SH-SY5Y (cell line): ENCODE results near the gene LDB3.

ENCODE experiments used
- GATA2 ChIP-seq: IDR thresholded peaks from 2 replicates; pipeline ENCODE4 v1.6.1; 2011; ENCODE audit warnings: mild to moderate bottlenecking, low read depth, low read length
- GATA3 ChIP-seq: IDR thresholded peaks from 2 replicates; pipeline ENCODE4 v1.6.1; 2011; ENCODE audit warnings: low read depth, mild to moderate bottlenecking, low read length, moderate library complexity

GRCh38 chr10:86692023-86692514, 23.8 kb downstream of the LDB3 start:
- TF ChIP-seq GATA3 = no peak
- no peak for TF ChIP-seq GATA2
